Measurements from ENCODE around the gene CCNG2.

- TF ChIP-seq RAD21 (IDR thresholded peaks at IDR 0.05) (no peak), RXRA (IDR thresholded peaks at IDR 0.05) (no peak)
Measured at GRCh38 chr4:77178560-77178959, 21.6 kb downstream of the CCNG2 start.
